Measurements from ENCODE around the gene CFAP251.
"Not testable (repeated sequence)": the region's sequence is repeated elsewhere in the genome, so short reads cannot be mapped to it uniquely, and the experiment has no call there.

Gene CFAP251, protein sequence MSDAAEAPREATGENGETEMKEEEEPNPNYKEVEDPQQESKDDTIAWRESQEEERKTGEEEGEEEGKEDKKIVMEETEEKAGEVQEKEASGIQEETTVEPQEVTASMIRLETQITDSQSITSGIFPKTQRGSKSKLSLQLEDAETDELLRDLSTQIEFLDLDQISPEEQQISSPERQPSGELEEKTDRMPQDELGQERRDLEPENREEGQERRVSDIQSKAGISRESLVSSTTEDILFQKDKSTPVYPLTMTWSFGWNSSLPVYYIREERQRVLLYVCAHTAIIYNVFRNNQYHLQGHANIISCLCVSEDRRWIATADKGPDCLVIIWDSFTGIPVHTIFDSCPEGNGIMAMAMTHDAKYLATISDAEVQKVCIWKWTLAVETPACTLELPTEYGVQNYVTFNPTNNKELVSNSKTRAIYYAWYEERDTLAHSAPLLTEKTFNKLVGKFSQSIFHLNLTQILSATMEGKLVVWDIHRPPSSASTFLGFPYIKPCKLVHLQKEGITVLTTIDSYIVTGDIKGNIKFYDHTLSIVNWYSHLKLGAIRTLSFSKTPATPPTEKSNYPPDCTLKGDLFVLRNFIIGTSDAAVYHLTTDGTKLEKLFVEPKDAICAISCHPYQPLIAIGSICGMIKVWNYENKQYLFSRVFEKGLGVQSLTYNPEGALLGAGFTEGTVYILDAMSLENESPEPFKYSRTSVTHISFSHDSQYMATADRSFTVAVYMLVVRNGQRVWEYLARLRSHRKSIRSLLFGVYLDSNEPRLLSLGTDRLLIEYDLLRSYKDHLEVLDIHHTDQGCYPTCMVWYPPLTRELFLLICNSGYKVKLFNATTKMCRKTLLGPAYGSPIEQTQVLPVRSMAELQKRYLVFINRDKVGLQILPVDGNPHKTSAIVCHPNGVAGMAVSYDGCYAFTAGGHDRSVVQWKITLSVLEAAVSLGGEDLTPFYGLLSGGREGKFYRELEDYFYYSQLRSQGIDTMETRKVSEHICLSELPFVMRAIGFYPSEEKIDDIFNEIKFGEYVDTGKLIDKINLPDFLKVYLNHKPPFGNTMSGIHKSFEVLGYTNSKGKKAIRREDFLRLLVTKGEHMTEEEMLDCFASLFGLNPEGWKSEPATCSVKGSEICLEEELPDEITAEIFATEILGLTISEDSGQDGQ

DNA sequence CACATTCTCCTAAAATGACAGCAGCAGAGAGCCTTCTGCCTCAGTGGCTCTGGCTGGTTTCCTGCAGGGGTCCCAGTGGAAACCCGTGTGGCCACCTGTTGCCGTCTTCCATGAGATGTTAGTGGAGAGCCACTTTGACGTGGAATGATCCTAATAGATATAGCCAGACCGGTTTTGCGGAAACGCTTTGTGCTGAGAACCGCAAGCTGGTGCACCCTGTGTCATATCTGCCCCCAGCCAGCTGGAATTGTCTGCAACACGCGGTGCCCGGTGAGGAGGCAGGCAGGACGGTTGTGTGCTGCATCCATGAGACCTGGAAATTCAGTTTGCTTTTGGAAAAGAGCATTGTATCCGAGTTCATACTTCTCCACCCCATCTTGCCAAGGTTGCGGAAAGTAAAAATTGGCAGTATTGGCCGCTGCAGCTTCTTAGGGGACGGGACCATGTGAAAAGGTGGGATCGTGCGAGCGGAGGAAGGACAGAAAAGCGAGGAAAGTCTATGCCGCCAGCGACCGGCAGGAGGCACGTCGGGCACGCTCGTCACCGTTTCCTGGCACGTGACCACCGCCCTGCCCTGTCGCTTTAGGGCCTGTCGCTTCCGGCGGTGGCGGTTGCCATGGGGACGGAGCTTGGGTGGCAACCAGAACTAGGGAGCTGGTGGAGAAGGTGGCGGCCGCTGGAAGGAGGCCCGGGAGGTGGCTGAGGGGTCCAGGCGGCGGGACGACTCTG lies at the start of gene CFAP251:
Gene CFAP251 (plus strand): TSS at position 643 of the 729 bp plus-strand sequence. CDS start 2,714 bp downstream, outside the sequence.
- peaks cover 17 to 22% of the 10 kb centered on the region in 2 donors for H3K36me3 Mint-ChIP-seq
- peak within 1 kb of the TSS; percentile 71 to 84 for H3K4me3 Mint-ChIP-seq
- no peaks in the 10 kb centered on the region for H3K9me3 Mint-ChIP-seq
- H3K27me3 Mint-ChIP-seq = no peaks in the 10 kb centered on the region
- ATAC-seq (replicated peaks) (peak; percentile 99 to 100), DNase-seq (peak; percentile 89)
- peaks cover 15 to 24% of the 10 kb centered on the region in 2 donors for H3K4me1 Mint-ChIP-seq
- peak within 1 kb of the TSS; percentile 93 for H3K27ac Mint-ChIP-seq

GRCh38 chr12:121869229-121869628 lies 49.2 kb upstream of the CFAP251 start:
- not testable (repeated sequence) for H3K9me3 Mint-ChIP-seq; H3K4me3 Mint-ChIP-seq; H3K27me3 Mint-ChIP-seq; H3K27ac Mint-ChIP-seq; H3K36me3 Mint-ChIP-seq; H3K4me1 Mint-ChIP-seq; ATAC-seq (replicated peaks); DNase-seq

GRCh38 chr12:121871467-121871866 lies 46.9 kb upstream of the CFAP251 start:
- Mint-ChIP-seq H3K27me3 (no peaks in the 10 kb centered on the region), H3K4me3 (no peak overlapping the region), H3K9me3 (no peaks in the 10 kb centered on the region), H3K4me1 (peaks cover 4 to 7% of the 10 kb centered on the region in 2 donors), H3K27ac (no peak overlapping the region), H3K36me3 (no peaks in the 10 kb centered on the region)
- ATAC-seq (replicated peaks) = no peak
- no peak for DNase-seq

DNA sequence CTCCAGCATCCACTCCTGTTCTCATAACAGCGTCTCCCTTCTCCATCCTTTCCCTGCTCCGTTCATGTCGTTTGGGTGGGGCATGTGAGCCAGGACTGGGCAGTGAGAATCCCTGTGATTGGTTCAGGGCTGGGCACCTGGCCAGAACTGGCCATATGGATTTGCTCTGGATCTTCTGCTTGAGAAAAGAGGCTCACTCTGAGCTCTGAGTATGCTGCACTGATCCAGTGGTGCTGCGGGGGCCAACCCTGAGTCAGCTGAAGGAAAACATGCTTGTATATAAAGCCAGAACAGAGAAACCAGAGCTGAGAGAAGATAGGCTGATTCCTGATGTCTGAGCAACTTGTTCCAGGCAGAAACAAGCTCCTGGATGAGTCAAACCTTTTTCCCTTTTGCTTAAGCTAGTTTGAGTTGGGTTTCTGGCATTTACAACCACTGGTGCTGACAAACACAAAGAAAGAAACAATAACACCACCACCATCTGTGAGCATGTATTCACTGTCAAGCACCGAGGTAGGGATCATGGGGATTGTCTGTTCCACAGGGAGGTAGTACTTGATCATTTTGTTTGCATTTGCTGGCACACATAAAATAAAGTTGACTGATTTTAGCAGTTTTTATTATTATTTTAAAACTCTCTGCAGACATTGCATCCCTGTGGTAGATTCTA lies 45.7 kb upstream of the CFAP251 start:
- Mint-ChIP-seq H3K27ac (no peak overlapping the region), H3K27me3 (no peaks in the 10 kb centered on the region), H3K4me1 (peaks cover 4 to 7% of the 10 kb centered on the region in 2 donors), H3K4me3 (no peak overlapping the region), H3K36me3 (no peaks in the 10 kb centered on the region), H3K9me3 (no peaks in the 10 kb centered on the region)
- no peak for ATAC-seq (replicated peaks)
- no peak for DNase-seq

DNA sequence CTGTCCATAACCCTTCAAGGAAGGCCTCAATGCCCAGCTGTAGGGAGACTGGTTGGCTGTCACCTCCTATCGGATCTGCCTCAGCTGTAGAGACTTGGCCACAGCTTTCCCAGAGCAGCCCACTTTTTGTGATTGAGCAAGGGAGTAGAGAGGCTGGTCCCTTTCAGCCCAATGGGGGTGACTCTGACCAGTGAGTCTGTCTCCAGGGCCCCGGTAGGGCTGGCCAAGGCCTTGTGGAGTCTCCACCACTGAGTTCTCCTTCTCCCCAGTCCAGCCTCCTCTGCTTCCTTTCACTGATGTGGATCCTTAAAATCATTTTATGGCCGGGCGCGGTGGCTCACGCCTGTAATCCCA lies 45.2 kb upstream of the CFAP251 start:
- H3K4me1 Mint-ChIP-seq = peaks cover 4 to 7% of the 10 kb centered on the region in 2 donors
- no peak for DNase-seq
- H3K36me3 Mint-ChIP-seq = no peaks in the 10 kb centered on the region
- no peak for ATAC-seq (replicated peaks)
- H3K27ac Mint-ChIP-seq = no peak overlapping the region
- H3K9me3 Mint-ChIP-seq = no peaks in the 10 kb centered on the region
- no peak overlapping the region for H3K4me3 Mint-ChIP-seq
- H3K27me3 Mint-ChIP-seq = no peaks in the 10 kb centered on the region

DNA sequence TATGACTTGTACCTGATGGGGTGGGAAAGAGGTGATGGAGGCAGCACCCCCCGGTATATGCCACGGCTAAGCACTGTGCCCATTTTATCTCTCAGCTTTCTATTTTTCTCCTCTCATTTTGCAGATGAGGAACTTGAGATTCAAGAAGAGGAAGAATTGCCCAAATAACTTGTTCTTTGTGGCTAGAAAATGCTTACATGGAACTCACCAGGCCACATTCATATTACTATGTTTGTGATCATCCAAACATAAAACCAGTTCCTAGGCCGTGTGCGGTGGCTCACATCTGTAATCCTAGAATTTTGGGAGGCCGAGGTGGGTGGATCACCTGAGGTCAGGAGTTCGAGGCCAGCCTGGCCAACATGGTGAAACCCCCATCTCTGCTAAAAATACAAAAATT lies 44.3 kb upstream of the CFAP251 start:
- Mint-ChIP-seq H3K4me3 (no peak overlapping the region), H3K36me3 (no peaks in the 10 kb centered on the region), H3K9me3 (no peaks in the 10 kb centered on the region), H3K4me1 (peaks cover 4 to 7% of the 10 kb centered on the region in 2 donors), H3K27ac (no peak overlapping the region), H3K27me3 (no peaks in the 10 kb centered on the region)
- DNase-seq (no peak), ATAC-seq (replicated peaks) (no peak)

- Mint-ChIP-seq H3K27me3 (no peaks in the 10 kb centered on the region), H3K36me3 (no peaks in the 10 kb centered on the region), H3K27ac (no peak overlapping the region), H3K4me3 (no peak overlapping the region), H3K9me3 (no peaks in the 10 kb centered on the region), H3K4me1 (peaks cover 4 to 7% of the 10 kb centered on the region in 2 donors)
- ATAC-seq (replicated peaks) = no peak
- DNase-seq = no peak
Observed at GRCh38 chr12:121875582-121875981, 42.8 kb upstream of the CFAP251 start.

DNA sequence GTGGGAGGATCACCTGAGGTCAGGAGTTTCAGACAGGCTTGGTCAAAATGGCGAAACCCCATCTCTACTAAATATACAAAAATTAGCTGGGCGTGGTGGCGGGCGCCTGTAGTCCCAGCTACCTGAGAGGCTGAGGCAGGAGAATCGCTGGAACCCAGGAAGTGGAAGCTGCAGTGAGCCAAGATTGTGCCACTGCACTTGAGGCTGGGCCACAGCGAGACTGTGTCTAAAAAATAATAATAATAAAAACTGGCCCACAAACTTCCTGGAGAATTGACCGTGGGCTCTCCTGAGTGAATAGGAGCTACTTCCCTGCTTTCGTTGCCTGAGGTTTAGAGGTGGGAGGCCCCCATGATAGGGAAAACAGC lies 42.3 kb upstream of the CFAP251 start:
- H3K27ac Mint-ChIP-seq; H3K36me3 Mint-ChIP-seq; H3K27me3 Mint-ChIP-seq; ATAC-seq (replicated peaks); H3K4me3 Mint-ChIP-seq; H3K4me1 Mint-ChIP-seq; DNase-seq; H3K9me3 Mint-ChIP-seq: not testable (repeated sequence)

- peaks cover 0 to under 1% of the 10 kb centered on the region in 2 donors for H3K4me1 Mint-ChIP-seq
- H3K36me3 Mint-ChIP-seq = no peaks in the 10 kb centered on the region
- no peak for ATAC-seq (replicated peaks)
- DNase-seq = no peak
- H3K9me3 Mint-ChIP-seq = no peaks in the 10 kb centered on the region
- no peak overlapping the region for H3K4me3 Mint-ChIP-seq
- H3K27me3 Mint-ChIP-seq = no peaks in the 10 kb centered on the region
- no peak overlapping the region for H3K27ac Mint-ChIP-seq
Observed at GRCh38 chr12:121883315-121883660, 35.1 kb upstream of the CFAP251 start.

- not testable (repeated sequence) for H3K27me3 Mint-ChIP-seq; H3K27ac Mint-ChIP-seq; ATAC-seq (replicated peaks); H3K4me3 Mint-ChIP-seq; H3K36me3 Mint-ChIP-seq; H3K9me3 Mint-ChIP-seq; DNase-seq
- H3K4me1 Mint-ChIP-seq = peaks cover 8 to 10% of the 10 kb centered on the region in 2 donors
Observed at GRCh38 chr12:121885129-121885528, 33.3 kb upstream of the CFAP251 start.

- ATAC-seq (replicated peaks) (no peak), DNase-seq (no peak)
- Mint-ChIP-seq H3K4me1 (peaks cover 11 to 15% of the 10 kb centered on the region in 2 donors), H3K27me3 (no peaks in the 10 kb centered on the region), H3K36me3 (peaks cover 7% of the 10 kb centered on the region in 2 donors), H3K27ac (peak overlapping the region; percentile 99), H3K9me3 (no peaks in the 10 kb centered on the region), H3K4me3 (peak overlapping the region; percentile 97 to 98)
Observed at GRCh38 chr12:121888083-121888477, 30.3 kb upstream of the CFAP251 start.

- ATAC-seq (replicated peaks) = peak; percentile 93 to 95
- DNase-seq = peak; percentile 98
- no peaks in the 10 kb centered on the region for H3K9me3 Mint-ChIP-seq
- peak within 1 kb of the TSS; percentile 97 to 98 for H3K4me3 Mint-ChIP-seq
- H3K27me3 Mint-ChIP-seq = no peaks in the 10 kb centered on the region
- peak within 1 kb of the TSS; percentile 99 for H3K27ac Mint-ChIP-seq
- peaks cover 13 to 18% of the 10 kb centered on the region in 2 donors for H3K4me1 Mint-ChIP-seq
- peaks cover 7% of the 10 kb centered on the region in 2 donors for H3K36me3 Mint-ChIP-seq
Observed at GRCh38 chr12:121888478-121889273, 29.7 kb upstream of the CFAP251 start, which contains the start of gene PSMD9. Gene PSMD9, plus strand, starts transcription at chr12:121888790. Its CDS starts 67 bp downstream, at chr12:121888857.

- peak overlapping the region; percentile 97 to 98 for H3K4me3 Mint-ChIP-seq
- ATAC-seq (replicated peaks) (no peak), DNase-seq (no peak)
- H3K36me3 Mint-ChIP-seq = peaks cover 7 to 9% of the 10 kb centered on the region in 2 donors
- H3K27me3 Mint-ChIP-seq = no peaks in the 10 kb centered on the region
- H3K9me3 Mint-ChIP-seq = no peaks in the 10 kb centered on the region
- H3K4me1 Mint-ChIP-seq = peaks cover 17 to 23% of the 10 kb centered on the region in 2 donors
- peak overlapping the region; percentile 99 for H3K27ac Mint-ChIP-seq
Observed at GRCh38 chr12:121889274-121889624, 29.1 kb upstream of the CFAP251 start.
